H1 (cell line): Measurements from ENCODE around the gene PTCH1. TPM values are rescaled to one million over a fixed set of nuclear protein-coding genes. Genes with fewer than 3 reads are reported as not detected.

Experiments
- CTCF ChIA-PET: fragments of 300-600 bp; sonication (Branson Sonifier 250); formaldehyde crosslinking; loops from one replicate; lab custom pipeline; 2021; ENCODE audit not compliant: partially characterized antibody; lab: Charles Lee
- POLR2A ChIA-PET: fragments of 300-600 bp; sonication (Branson Sonifier 250); formaldehyde crosslinking; loops from one replicate; lab custom pipeline; 2021; ENCODE audit warnings: inconsistent platforms; ENCODE audit not compliant: partially characterized antibody; lab: Charles Lee
- DNase-seq, 2 experiments: peaks; one replicate each; pipeline versions ENCODE4 v3.0.0 to v3.0.0-alpha.2; 2010 to 2022; ENCODE audit warnings: low spot score in 2 of 2, low read depth in 1 of 2, mixed read lengths in 1 of 2
- FAIRE-seq: peaks from 2 replicates; lab custom pipeline; 2011; peaks lifted over from hg19 to GRCh38; lab: Jason Lieb, UNC
- H2AFZ ChIP-seq: 2 replicates; pipeline ENCODE4 v1.8.1; 2012; ENCODE audit warnings: low read length, inconsistent platforms
- H2AK5ac ChIP-seq: 2 replicates; pipeline ENCODE4 v1.6.1; 2013; ENCODE audit warnings: low read depth, low read length
- H2BK120ac ChIP-seq: replicated peaks from 2 replicates; pipeline ENCODE3; 2013; ENCODE audit warnings: low read depth, low read length, inconsistent platforms
- H2BK12ac ChIP-seq: 2 replicates; pipeline ENCODE4 v1.6.1; 2013; ENCODE audit warnings: low read depth, low read length
- H2BK15ac ChIP-seq: 2 replicates; pipeline ENCODE4 v1.6.1; 2013; ENCODE audit warnings: low read length
- H2BK20ac ChIP-seq: 2 replicates; pipeline ENCODE4 v1.6.1; 2013; ENCODE audit warnings: low read length
- H2BK5ac ChIP-seq: 2 replicates; pipeline ENCODE4 v1.6.1; 2013; ENCODE audit warnings: low read depth, low read length
- H3K14ac ChIP-seq: 2 replicates; pipeline ENCODE4 v1.6.1; 2013; ENCODE audit warnings: inconsistent platforms; ENCODE audit not compliant: insufficient read length
- H3K18ac ChIP-seq: 2 replicates; pipeline ENCODE4 v1.6.1; 2013; ENCODE audit warnings: low read length; ENCODE audit errors: extremely low read depth
- H3K23ac ChIP-seq: 2 replicates; pipeline ENCODE4 v1.6.1; 2013; ENCODE audit warnings: inconsistent platforms; ENCODE audit not compliant: insufficient read length
- H3K23me2 ChIP-seq: 2 replicates; pipeline ENCODE4 v1.6.1; 2013; ENCODE audit warnings: low read depth, low read length
- H3K27ac ChIP-seq: 2 replicates; pipeline ENCODE4 v1.6.1; 2011; ENCODE audit warnings: low read depth, low read length, inconsistent platforms
- H3K27me3 ChIP-seq, 4 experiments: replicated peaks in 1 of 4; 1 replicate in 1 of 4; 2 replicates in 3 of 4; pipeline versions ENCODE4 v1.6.1 to v1.8.1; 2011 to 2013; ENCODE audit warnings: low read length in 3 of 4, mild to moderate bottlenecking in 3 of 4, inconsistent platforms in 2 of 4, mixed read lengths in 2 of 4, moderate library complexity in 1 of 4; ENCODE audit not compliant: control insufficient read depth in 3 of 4, insufficient read depth in 3 of 4; ENCODE audit errors: extremely low read depth in 1 of 4
- H3K36me3 ChIP-seq, 4 experiments: 2 replicates each; pipeline versions ENCODE4 v1.6.1 to v1.8.1; 2011 to 2013; ENCODE audit warnings: mild to moderate bottlenecking in 4 of 4, low read length in 3 of 4, moderate library complexity in 2 of 4, control low read depth in 1 of 4, inconsistent platforms in 1 of 4; ENCODE audit not compliant: insufficient read depth in 4 of 4, control insufficient read depth in 2 of 4
- H3K4ac ChIP-seq: replicated peaks from 2 replicates; pipeline ENCODE3; 2013; ENCODE audit warnings: low read length, low read depth, mixed read lengths, inconsistent platforms; ENCODE audit not compliant: insufficient read length
- H3K4me1 ChIP-seq, 4 experiments: replicated peaks in 1 of 4; 1 replicate in 1 of 4; 2 replicates in 3 of 4; pipeline versions ENCODE4 v1.6.1 to v1.8.1; 2011 to 2013; ENCODE audit warnings: low read length in 3 of 4, inconsistent platforms in 2 of 4, mixed read lengths in 1 of 4; ENCODE audit not compliant: insufficient read depth in 4 of 4, control insufficient read depth in 3 of 4
- H3K4me2 ChIP-seq, 2 experiments: 2 replicates each; pipeline versions ENCODE4 v1.6.1 to v1.8.1; 2011 to 2013; ENCODE audit warnings: low read depth in 2 of 2, low read length in 2 of 2, control low read depth in 1 of 2, inconsistent platforms in 1 of 2, mild to moderate bottlenecking in 1 of 2; ENCODE audit not compliant: insufficient read depth in 1 of 2
- H3K4me3 ChIP-seq, 4 experiments: fragments of 200-600, 300-600 bp in 1 of 4; sonication (generic), shearing (Covaris generic), sonication (Bioruptor Twin) in 1 of 4; 2 replicates each; pipeline versions ENCODE4 v1.5.1 to v1.8.1; 2011 to 2016; ENCODE audit warnings: low read length in 4 of 4, low read depth in 3 of 4, control low read depth in 2 of 4, inconsistent platforms in 2 of 4, mild to moderate bottlenecking in 2 of 4, mixed read lengths in 1 of 4, moderate library complexity in 1 of 4; ENCODE audit not compliant: insufficient read depth in 2 of 4; ENCODE audit errors: extremely low read depth in 1 of 4
- H3K56ac ChIP-seq: replicated peaks from 2 replicates; pipeline ENCODE3; 2013; ENCODE audit warnings: low read depth, mild to moderate bottlenecking, mixed read lengths, low read length, inconsistent platforms; ENCODE audit not compliant: insufficient read length
- H3K79me1 ChIP-seq: 2 replicates; pipeline ENCODE4 v1.6.1; 2013; ENCODE audit warnings: low read depth, low read length, control low read depth
- H3K79me2 ChIP-seq, 2 experiments: 2 replicates each; pipeline versions ENCODE4 v1.6.1 to v1.8.1; 2012 to 2013; ENCODE audit warnings: low read length in 2 of 2, mild to moderate bottlenecking in 2 of 2, inconsistent platforms in 1 of 2; ENCODE audit not compliant: insufficient read depth in 2 of 2, control insufficient read depth in 1 of 2
- H3K9ac ChIP-seq, 4 experiments: replicated peaks in 1 of 4; 1 replicate in 1 of 4; 2 replicates in 3 of 4; pipeline versions ENCODE4 v1.6.1 to v1.8.1; 2011 to 2013; ENCODE audit warnings: low read depth in 3 of 4, low read length in 3 of 4, control low read depth in 2 of 4, mild to moderate bottlenecking in 2 of 4, moderate library complexity in 2 of 4, inconsistent platforms in 1 of 4; ENCODE audit errors: extremely low read depth in 1 of 4
- H3K9me3 ChIP-seq, 2 experiments: 2 replicates each; pipeline versions ENCODE4 v1.6.1 to v1.8.1; 2012 to 2013; ENCODE audit warnings: mild to moderate bottlenecking in 2 of 2, moderate library complexity in 2 of 2, control low read depth in 1 of 2, inconsistent platforms in 1 of 2, low read depth in 1 of 2, low read length in 1 of 2, mixed read lengths in 1 of 2; ENCODE audit not compliant: insufficient read depth in 2 of 2
- H4K20me1 ChIP-seq, 2 experiments: replicated peaks in 1 of 2; 2 replicates each; pipeline versions ENCODE3 to v1.8.1; 2011 to 2013; ENCODE audit warnings: inconsistent platforms in 2 of 2, low read length in 2 of 2, mild to moderate bottlenecking in 1 of 2; ENCODE audit not compliant: insufficient read depth in 2 of 2, control insufficient read depth in 1 of 2
- H4K5ac ChIP-seq: 2 replicates; pipeline ENCODE4 v1.6.1; 2013; ENCODE audit warnings: low read length, low read depth, mixed read lengths, inconsistent platforms; ENCODE audit not compliant: insufficient read length
- H4K8ac ChIP-seq: 2 replicates; pipeline ENCODE4 v1.8.0; 2013; ENCODE audit warnings: mild to moderate bottlenecking, moderate library complexity, low read length, inconsistent platforms; ENCODE audit not compliant: insufficient read depth; ENCODE audit errors: extremely low read depth
- H4K91ac ChIP-seq: replicated peaks from 2 replicates; pipeline ENCODE3; 2013; ENCODE audit warnings: low read length, mixed read lengths, inconsistent platforms; ENCODE audit not compliant: insufficient read length
- EGR1 ChIP-seq: IDR thresholded peaks from 2 replicates; pipeline ENCODE4 v1.6.1; 2011; ENCODE audit warnings: low read depth, low read length, borderline replicate concordance
- EP300 ChIP-seq, 2 experiments: IDR thresholded peaks; 1 replicate in 1 of 2; 2 replicates in 1 of 2; pipeline ENCODE4 v1.6.1; 2011 to 2012; ENCODE audit warnings: low read depth in 2 of 2, low read length in 2 of 2, mild to moderate bottlenecking in 2 of 2, borderline replicate concordance in 1 of 2, inconsistent platforms in 1 of 2, moderate library complexity in 1 of 2
- JUND ChIP-seq: IDR thresholded peaks from 2 replicates; pipeline ENCODE4 v1.6.1; 2011; ENCODE audit warnings: mild to moderate bottlenecking, improper control_type of control experiment, low read length
- POLR2A ChIP-seq, 2 experiments: IDR thresholded peaks; 1 replicate in 1 of 2; 2 replicates in 1 of 2; pipeline ENCODE4 v1.6.1; 2011; ENCODE audit warnings: low read depth in 2 of 2, low read length in 2 of 2, mild to moderate bottlenecking in 2 of 2; ENCODE audit errors: control extremely low read depth in 1 of 2
- SIX5 ChIP-seq: IDR thresholded peaks from 2 replicates; pipeline ENCODE4 v1.6.1; 2011; ENCODE audit warnings: mild to moderate bottlenecking, low read depth, low read length
- SP4 ChIP-seq: IDR thresholded peaks from 2 replicates; pipeline ENCODE4 v1.6.1; 2012; ENCODE audit warnings: low read length, inconsistent platforms
- TAF1 ChIP-seq: IDR thresholded peaks from 2 replicates; pipeline ENCODE4 v1.6.1; 2011; ENCODE audit warnings: mild to moderate bottlenecking, low read depth, low read length
- TBP ChIP-seq: IDR thresholded peaks from 2 replicates; pipeline ENCODE4 v1.6.1; 2011; ENCODE audit warnings: low read depth, low read length, improper control_type of control experiment
- WGBS, 2 experiments: shearing (Covaris generic) in 1 of 2; methylation state at CpG; one replicate each; pipeline versions ENCODE4 v1.1.6 to v1.1.7; 2013 to 2015; ENCODE audit warnings: low lambda C conversion rate in 2 of 2, mixed read lengths in 2 of 2, inconsistent platforms in 1 of 2, low coverage in 1 of 2, missing lambda C conversion rate in 1 of 2; ENCODE audit not compliant: insufficient replicate concordance in 2 of 2, insufficient coverage in 1 of 2, insufficient read length in 1 of 2; ENCODE audit errors: extremely low coverage in 1 of 2, missing lambda C conversion rate in 1 of 2; 5-methylcytosine and 5-hydroxymethylcytosine counted together
- polyA plus RNA-seq, 7 experiments: library from polyadenylated mRNA; depleted of rRNA in 3 of 7; stranded (reverse) in 5 of 7; unstranded in 2 of 7; fragments of >200 nt in 5 of 7; fragments of 200-250 nt in 2 of 7; gene quantifications; 1 replicate in 5 of 7; 2 replicates in 1 of 7; 4 replicates in 1 of 7; pipeline versions ENCODE4 v1.2.1 to v1.2.3, GENCODE V29; 2011 to 2013; ENCODE audit warnings: missing spikeins in 2 of 7, mixed read lengths in 2 of 7
- total RNA-seq: library from RNA; stranded (reverse); fragmentation: NEBNext Ultra II Directional; extraction: Animal tissue kit (Norgen Biotek cat#: 25700); gene quantifications from 2 replicates; pipeline ENCODE4 v1.2.1, GENCODE V29; 2021

Gene PTCH1
- total and polyA plus RNA-seq, 2 of the 8 experiments (the other 6 are each of a cell fraction or from before 2014, with no cell fraction given): 6.4 to 34.1 TPM

DNA sequence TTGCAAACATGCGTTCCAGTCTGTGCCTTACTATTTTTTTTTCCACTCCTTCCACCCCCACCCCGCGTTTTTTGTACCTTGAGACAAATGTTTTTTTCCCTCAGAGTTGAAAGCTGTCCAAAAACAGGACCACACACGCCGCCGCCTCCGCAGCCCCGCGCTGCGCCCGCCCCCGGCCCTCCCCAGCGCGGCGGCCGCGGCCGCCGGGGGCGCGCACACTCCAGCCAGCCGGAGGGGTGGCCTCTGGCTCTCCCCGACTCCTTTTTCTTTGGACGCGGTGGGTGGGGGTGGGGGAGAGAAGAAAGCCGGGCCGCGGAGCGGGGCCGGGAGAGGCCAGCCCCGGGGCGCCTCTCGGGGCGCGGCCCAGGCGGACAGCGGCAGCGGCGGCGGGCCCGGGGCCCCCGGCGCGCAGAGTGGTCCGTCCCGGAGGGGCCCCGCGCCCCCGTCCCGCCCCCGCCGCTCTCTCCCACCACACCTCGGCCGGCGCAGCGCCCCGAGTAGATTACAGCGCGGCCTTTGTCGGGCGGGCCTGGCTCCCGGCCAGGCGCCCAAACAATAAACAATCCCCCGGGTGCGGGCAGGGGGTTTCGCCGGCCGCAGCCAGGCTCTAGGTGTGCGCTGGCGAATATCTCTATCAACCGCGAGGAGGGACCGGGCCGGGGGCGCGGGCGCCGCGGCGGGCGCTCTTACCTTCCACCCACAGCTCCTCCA is 10.9 kb downstream of the PTCH1 start:
- no peak overlapping the region for H2AK5ac ChIP-seq
- peak overlapping the region; percentile 93 to 95 for H3K4me2 ChIP-seq
- H3K4ac ChIP-seq: no peak overlapping the region
- no peaks in the 10 kb centered on the region; a peak in 1 of 8 replicates for H3K36me3 ChIP-seq
- H2BK15ac ChIP-seq: no peak overlapping the region
- no peak overlapping the region for H2BK120ac ChIP-seq
- H3K4me1 ChIP-seq: peaks cover 3 to 8% (median 5%) of the 10 kb centered on the region in 4 experiments; a peak in 6 of 7 replicates
- peak overlapping the region; percentile 40 for H3K56ac ChIP-seq
- peak overlapping the region; percentile 89 for H4K8ac ChIP-seq
- H3K23me2 ChIP-seq: peaks cover 27% of the 10 kb centered on the region; the same call in 1 of the 2 replicates
- WGBS, 2 experiments: 2% methylated on average over 45 of the region's 81 CpGs; no CpG with 5 or more reads in 1 of the 2 experiments
- peak overlapping the region; percentile 60; the same call in 1 of the 2 replicates for H2BK5ac ChIP-seq
- POLR2A ChIA-PET: interaction anchor here (1.8 to 2.4 kb wide), 2 partner anchors 8 to 11 kb away, joined by 7 to 8 read pairs; partner anchors contain the start of gene PTCH1
- H4K91ac ChIP-seq: no peak overlapping the region
- peak overlapping the region; percentile 61 to 75 (median 68); a peak in 6 of 7 replicates for H3K9ac ChIP-seq
- peak in 1 of 2 experiments; percentile 62 for DNase-seq
- no peak overlapping the region for H3K14ac ChIP-seq
- H3K27me3 ChIP-seq: no peaks in the 10 kb centered on the region
- H3K9me3 ChIP-seq: no peaks in the 10 kb centered on the region
- no peak overlapping the region for H4K5ac ChIP-seq
- H2BK20ac ChIP-seq: no peak overlapping the region
- H3K18ac ChIP-seq: peak overlapping the region; percentile 98
- peak overlapping the region; percentile 53 to 94 (median 94) for H3K4me3 ChIP-seq
- H2BK12ac ChIP-seq: peak overlapping the region; percentile 17; the same call in 1 of the 2 replicates
- no peak overlapping the region for H2AFZ ChIP-seq
- H3K79me2 ChIP-seq: peaks cover 7 to 47% of the 10 kb centered on the region in 2 experiments; a peak in 3 of 4 replicates
- H3K23ac ChIP-seq: no peak overlapping the region
- peaks cover 0 to 9% of the 10 kb centered on the region in 2 experiments for H4K20me1 ChIP-seq
- peaks cover 5% of the 10 kb centered on the region; the same call in 1 of the 2 replicates for H3K79me1 ChIP-seq
- no peak for FAIRE-seq
- H3K27ac ChIP-seq: peak overlapping the region; percentile 41; the same call in 1 of the 2 replicates
- CTCF ChIA-PET: interaction anchor here (1.1 to 1.2 kb wide), 2 partner anchors 121 to 712 kb away, joined by 3 read pairs; no protein-coding TSS in a partner anchor
- TF ChIP-seq SP4 (no peak), EP300 (IDR thresholded peaks at IDR 0.05; ENCODE audit: borderline replicate concordance in 1 of 2, low read depth in 2 of 2, low read length in 2 of 2) (0 out of 3 replicates have a peak, but pooled peaks of 1 of the 2 experiments have one; percentile 71), JUND (peak; percentile 49; the same call in 1 of the 2 replicates), POLR2A (IDR thresholded peaks at IDR 0.05; ENCODE audit: control extremely low read depth in 1 of 2, low read depth in 2 of 2, low read length in 2 of 2) (peak in 1 of 2 experiments; percentile 43; a peak in 1 of 3 replicates), SIX5 (no peak), TBP (peak; percentile 49; the same call in 1 of the 2 replicates), TAF1 (peak; percentile 65; the same call in 1 of the 2 replicates), EGR1 (peak; percentile 67; the same call in 1 of the 2 replicates)
